K562 (cell line): ENCODE results near the gene ZNHIT1. TPM values are rescaled to one million over a fixed set of nuclear protein-coding genes. Genes with fewer than 3 reads are reported as not detected.

Source experiments
- DLX4 ChIP-seq: fragments of 250-450 bp; sonication (Bioruptor Pico); IDR thresholded peaks from 2 replicates; pipeline ENCODE4 v1.6.1; 2021; ENCODE audit warnings: mild to moderate bottlenecking
- DPF2 ChIP-seq: fragments of 450-650 bp; IDR thresholded peaks from 2 replicates; pipeline ENCODE4 v1.6.1; 2016
- FOXA1 ChIP-seq: fragments of 450-650 bp; IDR thresholded peaks from 2 replicates; pipeline ENCODE4 v1.6.1; 2016; ENCODE audit warnings: mild to moderate bottlenecking, borderline replicate concordance
- PRDM10 ChIP-seq: fragments of 450-650 bp; IDR thresholded peaks from 2 replicates; pipeline ENCODE4 v1.6.1; 2018; ENCODE audit not compliant: partially characterized antibody
- TOE1 ChIP-seq, 2 experiments: fragments of 450-650 bp in 1 of 2; sonication (generic) in 1 of 2; formaldehyde crosslinking in 1 of 2; IDR thresholded peaks; 2 replicates each; pipeline versions ENCODE4 v1.7.1 to v1.8.0; 2016 to 2022; ENCODE audit warnings: borderline replicate concordance in 2 of 2, mild to moderate bottlenecking in 2 of 2, antibody characterized with exemption in 1 of 2, inconsistent platforms in 1 of 2, low read depth in 1 of 2, missing genetic modification reagents in 1 of 2, moderate library complexity in 1 of 2
- ZNF592 ChIP-seq: fragments of 450-650 bp; IDR thresholded peaks from 2 replicates; pipeline ENCODE4 v1.6.1; 2017; ENCODE audit warnings: antibody characterized with exemption, mild to moderate bottlenecking
- polyA plus RNA-seq, 8 experiments: library from polyadenylated mRNA; depleted of rRNA in 4 of 8; stranded (reverse) in 5 of 8; unstranded in 3 of 8; fragments of >200 nt; fragmentation: Nextera tagmentation in 2 of 8; fragmentation: Illumina TruSeq in 1 of 8; extraction: Ambion mirVana in 2 of 8; extraction: Trizol in 1 of 8; gene quantifications; 2 replicates each; pipeline versions ENCODE4 v1.2.1 to v1.2.3, GENCODE V29; 2011 to 2014; ENCODE audit warnings: inconsistent platforms in 1 of 8, missing spikeins in 1 of 8
- total RNA-seq, 7 experiments: library from RNA; depleted of rRNA in 6 of 7; stranded (reverse); fragments of >200 nt in 6 of 7; fragmentation: Illumina TruSeq in 2 of 7; extraction: Trizol in 2 of 7; gene quantifications; 2 replicates each; pipeline versions ENCODE4 v1.2.1 to v1.2.3, GENCODE V29; 2011 to 2021; ENCODE audit warnings: low replicate concordance in 1 of 7

Gene ZNHIT1
- total and polyA plus RNA-seq, 9 of the 15 experiments (the other 6 are each of a cell fraction or from before 2014, with no cell fraction given) = 6.4 to 162 (median 70.1) TPM

- TF ChIP-seq PRDM10 (peak; percentile 44), TOE1 (IDR thresholded peaks at IDR 0.05; ENCODE audit: borderline replicate concordance) (peak; percentile 54), TOE1 (CRISPR knock-in tag; IDR thresholded peaks at IDR 0.05; ENCODE audit: borderline replicate concordance, low read depth) (no peak), FOXA1 (no peak), DPF2 (peak; percentile 74), ZNF592 (0 out of 2 replicates have a peak, but pooled peaks have one; percentile 35), DLX4 (CRISPR knock-in tag) (no peak)
Measured at GRCh38 chr7:101240226-101241014, 22.5 kb downstream of the ZNHIT1 start (continued).
